GM23248 (cell line): ENCODE measurements around the gene XXYLT1. TPM values are rescaled to one million over a fixed set of nuclear protein-coding genes. Genes with fewer than 3 reads are reported as not detected.

Experiments used
- DNase-seq: peaks from one replicate; pipeline ENCODE4 v3.0.0-alpha.2; 2015
- H2AFZ ChIP-seq: fragments of 200-600 bp; sonication (generic); 2 replicates; pipeline ENCODE4 v1.6.1; 2016; ENCODE audit warnings: antibody characterized with exemption
- H3F3A ChIP-seq: fragments of 200-600 bp; sonication (generic); 2 replicates; pipeline ENCODE4 v1.6.1; 2016; ENCODE audit warnings: mild to moderate bottlenecking, antibody characterized with exemption, mixed run types; ENCODE audit not compliant: insufficient read depth
- H3K27ac ChIP-seq: fragments of 200-600 bp; sonication (generic); 2 replicates; pipeline ENCODE4 v1.5.1; 2016; ENCODE audit warnings: mild to moderate bottlenecking
- H3K27me3 ChIP-seq: fragments of 200-600 bp; sonication (generic); replicated peaks from 2 replicates; pipeline ENCODE4 v1.6.1; 2016; ENCODE audit warnings: mild to moderate bottlenecking; ENCODE audit not compliant: insufficient read depth
- H3K36me3 ChIP-seq: fragments of 200-600 bp; sonication (generic); 2 replicates; pipeline ENCODE4 v1.6.1; 2016; ENCODE audit warnings: low read depth, mild to moderate bottlenecking
- H3K4me1 ChIP-seq: fragments of 200-600 bp; sonication (generic); 2 replicates; pipeline ENCODE4 v1.6.1; 2016; ENCODE audit warnings: mild to moderate bottlenecking; ENCODE audit not compliant: insufficient read depth
- H3K4me2 ChIP-seq: fragments of 200-600 bp; sonication (generic); one replicate; pipeline ENCODE4 v1.6.1; 2016; ENCODE audit warnings: mild to moderate bottlenecking; ENCODE audit not compliant: unreplicated experiment
- H3K4me3 ChIP-seq: fragments of 200-600 bp; sonication (generic); 2 replicates; pipeline ENCODE4 v1.5.1; 2016; ENCODE audit warnings: mild to moderate bottlenecking
- H3K79me2 ChIP-seq: fragments of 200-600 bp; sonication (generic); 2 replicates; pipeline ENCODE4 v1.6.1; 2016; ENCODE audit warnings: mild to moderate bottlenecking; ENCODE audit not compliant: insufficient read depth
- H3K9ac ChIP-seq: fragments of 200-600 bp; sonication (generic); 2 replicates; pipeline ENCODE4 v1.6.1; 2016; ENCODE audit warnings: mild to moderate bottlenecking
- H3K9me2 ChIP-seq: fragments of 200-600 bp; sonication (generic); 2 replicates; pipeline ENCODE4 v1.6.1; 2016; ENCODE audit warnings: mixed run types, mild to moderate bottlenecking, moderate library complexity; ENCODE audit not compliant: insufficient read depth
- H3K9me3 ChIP-seq: fragments of 200-600 bp; sonication (generic); one replicate; pipeline ENCODE4 v1.6.1; 2017; ENCODE audit warnings: low read depth
- H4K20me1 ChIP-seq: fragments of 200-600 bp; sonication (generic); 2 replicates; pipeline ENCODE4 v1.6.0; 2016; ENCODE audit not compliant: insufficient read depth
- EZH2 ChIP-seq: fragments of 200-600 bp; sonication (generic); IDR thresholded peaks from 2 replicates; pipeline ENCODE4 v1.6.1; 2018; ENCODE audit warnings: antibody characterized with exemption, mild to moderate bottlenecking; ENCODE audit not compliant: insufficient read depth, poor library complexity, severe bottlenecking
- EZH2phosphoT487 ChIP-seq: fragments of 200-600 bp; sonication (generic); IDR thresholded peaks from 2 replicates; pipeline ENCODE4 v1.6.1; 2018; ENCODE audit warnings: antibody characterized with exemption, moderate library complexity, mild to moderate bottlenecking, low read depth; ENCODE audit not compliant: insufficient read depth
- WGBS, 2 experiments: methylation state at CpG; one replicate each; pipeline ENCODE4 v1.1.6; 2015 to 2017; ENCODE audit warnings: low lambda C conversion rate in 2 of 2, low coverage in 1 of 2; ENCODE audit errors: missing lambda C conversion rate in 2 of 2; 5-methylcytosine and 5-hydroxymethylcytosine counted together
- in situ Hi-C: fragments of 300-500 bp; cut with MboI; formaldehyde crosslinking; loops from 2 replicates; pipeline ENCODE4 v1.15.0; 2020
- polyA plus RNA-seq: library from polyadenylated mRNA; unstranded; fragments of >200 nt; fragmentation: Nextera tagmentation; extraction: Ambion mirVana; gene quantifications from 2 replicates; pipeline ENCODE4 v1.2.1, GENCODE V29; 2016
- total RNA-seq: library from RNA; depleted of rRNA; stranded (reverse); fragments of >200 nt; shearing (Covaris generic); gene quantifications from 2 replicates; pipeline ENCODE4 v1.2.3, GENCODE V29; 2014

Gene XXYLT1
- total and polyA plus RNA-seq, 2 experiments from 2014 or later = 22.8 to 44.7 TPM

DNA sequence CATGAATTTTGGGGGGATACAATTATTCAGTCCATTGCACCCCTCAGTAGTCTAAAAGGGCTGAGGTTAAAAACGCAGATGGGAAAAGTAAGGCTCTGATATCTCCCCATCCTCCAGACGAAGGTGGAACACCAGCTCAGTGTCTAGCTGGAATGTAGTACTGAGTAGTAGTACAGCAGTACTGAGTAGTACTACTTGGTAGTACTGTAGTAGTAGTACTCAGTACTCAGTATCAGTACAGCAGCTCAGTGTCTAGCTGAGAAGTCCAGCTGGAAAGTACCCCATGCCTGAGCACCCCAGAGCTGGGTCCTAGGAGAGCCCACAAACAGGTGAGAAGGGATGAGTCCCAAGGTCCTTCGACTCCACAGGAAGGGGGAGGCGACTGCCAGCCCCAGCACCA, 148.7 kb downstream of the XXYLT1 start:
- no peak for TF ChIP-seq EZH2
- TF ChIP-seq EZH2phosphoT487 = no peak
- no peaks in the 10 kb centered on the region for H3K27me3 ChIP-seq
- H3F3A ChIP-seq = no peaks in the 10 kb centered on the region
- H3K4me3 ChIP-seq = no peak overlapping the region
- DNase-seq = no peak
- no peaks in the 10 kb centered on the region for H4K20me1 ChIP-seq
- H3K9me2 ChIP-seq = no peaks in the 10 kb centered on the region
- no peak overlapping the region for H2AFZ ChIP-seq
- in situ Hi-C loops = loop anchor here (25.0 kb wide), 1 partner anchor 390 kb away; no protein-coding TSS in a partner anchor
- H3K79me2 ChIP-seq = no peaks in the 10 kb centered on the region
- H3K9ac ChIP-seq = no peak overlapping the region
- no peak overlapping the region for H3K27ac ChIP-seq
- no peaks in the 10 kb centered on the region for H3K36me3 ChIP-seq
- H3K9me3 ChIP-seq = no peaks in the 10 kb centered on the region
- no peaks in the 10 kb centered on the region for H3K4me1 ChIP-seq
- WGBS, 2 experiments = 94 to 96% methylated on average over 4 of the region's 4 CpGs
- no peak overlapping the region for H3K4me2 ChIP-seq

DNA sequence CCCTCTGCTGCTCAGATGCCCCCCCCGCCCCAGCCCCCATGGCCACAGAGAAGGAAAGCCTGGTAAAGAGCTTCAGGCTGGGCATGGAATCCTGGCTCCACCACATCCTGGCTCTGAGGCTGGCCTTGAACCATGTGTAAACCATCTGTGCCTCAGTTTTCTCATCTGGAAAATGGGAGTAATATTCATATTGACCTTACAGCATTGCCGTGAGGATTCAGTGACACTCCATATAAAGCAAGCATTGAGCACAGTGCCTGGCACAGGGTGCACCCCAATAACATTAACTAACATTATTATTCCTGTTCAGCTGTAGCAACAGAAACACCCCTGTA, 150.7 kb downstream of the XXYLT1 start:
- Histone ChIP-seq H4K20me1 (no peaks in the 10 kb centered on the region), H3K4me2 (no peak overlapping the region), H3K36me3 (no peaks in the 10 kb centered on the region), H3K27me3 (no peaks in the 10 kb centered on the region), H3K9ac (no peak overlapping the region), H2AFZ (no peak overlapping the region), H3K79me2 (no peaks in the 10 kb centered on the region), H3K9me2 (no peaks in the 10 kb centered on the region), H3F3A (no peaks in the 10 kb centered on the region), H3K9me3 (no peaks in the 10 kb centered on the region), H3K4me3 (no peak overlapping the region), H3K4me1 (no peaks in the 10 kb centered on the region), H3K27ac (no peak overlapping the region)
- no peak for DNase-seq
- in situ Hi-C loops = loop anchor here (25.0 kb wide), 1 partner anchor 392 kb away; no protein-coding TSS in a partner anchor
- TF ChIP-seq EZH2phosphoT487 (no peak), EZH2 (no peak)
- 93 to 98% methylated on average over 2 of the region's 2 CpGs for WGBS, 2 experiments

DNA sequence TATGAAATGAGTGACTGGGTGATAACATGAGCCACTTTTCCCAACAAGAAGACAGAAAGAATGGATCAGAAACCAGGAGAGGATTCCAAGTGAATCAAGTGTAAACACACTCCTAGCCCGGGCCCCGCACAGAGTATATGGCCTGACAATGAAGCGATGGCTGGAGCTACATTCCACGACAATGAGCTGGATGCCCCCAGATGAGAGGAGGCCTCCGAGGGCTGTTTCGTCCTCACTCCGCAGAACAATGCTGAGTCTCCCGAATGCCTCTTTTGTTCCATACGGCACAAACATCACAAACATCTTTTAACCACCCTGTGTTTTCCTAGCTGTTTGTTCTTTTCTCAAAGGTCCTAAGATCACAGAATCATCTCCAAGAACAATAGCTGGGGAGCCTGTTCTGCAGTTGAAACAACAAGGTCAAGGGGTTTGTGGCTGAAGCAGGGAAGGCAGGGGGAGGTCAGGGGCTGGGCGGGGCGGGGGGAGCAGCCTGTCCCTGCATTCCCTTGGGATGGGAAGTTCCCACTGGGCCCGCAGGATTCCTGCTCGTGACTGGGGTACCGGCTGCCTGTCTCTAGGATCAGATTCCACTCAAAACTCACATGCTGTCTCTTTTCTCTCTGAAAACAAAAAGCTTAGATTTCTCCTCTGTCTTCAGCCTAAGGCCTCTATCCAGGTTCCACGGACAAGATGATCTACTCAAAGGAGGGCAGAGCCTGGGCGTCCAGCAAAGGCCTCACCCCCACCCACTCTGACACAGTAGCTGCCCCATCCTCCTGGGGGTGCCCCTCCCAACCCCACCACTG, 151.3 kb downstream of the XXYLT1 start:
- no peak overlapping the region for H3K9ac ChIP-seq
- H3K4me3 ChIP-seq = no peak overlapping the region
- no peaks in the 10 kb centered on the region for H3K79me2 ChIP-seq
- in situ Hi-C loops = loop anchor here (25.0 kb wide), 1 partner anchor 393 kb away; no protein-coding TSS in a partner anchor
- H3K27me3 ChIP-seq = no peaks in the 10 kb centered on the region
- H2AFZ ChIP-seq = no peak overlapping the region
- DNase-seq = no peak
- no peaks in the 10 kb centered on the region for H3K9me2 ChIP-seq
- no peaks in the 10 kb centered on the region for H3K36me3 ChIP-seq
- H3K4me1 ChIP-seq = no peaks in the 10 kb centered on the region
- no peak overlapping the region for H3K4me2 ChIP-seq
- H4K20me1 ChIP-seq = no peaks in the 10 kb centered on the region
- H3F3A ChIP-seq = no peaks in the 10 kb centered on the region
- H3K9me3 ChIP-seq = no peaks in the 10 kb centered on the region
- H3K27ac ChIP-seq = no peak overlapping the region
- TF ChIP-seq EZH2 (no peak), EZH2phosphoT487 (no peak)
- 90% methylated on average over 15 to 16 of the region's 16 CpGs for WGBS, 2 experiments

DNA sequence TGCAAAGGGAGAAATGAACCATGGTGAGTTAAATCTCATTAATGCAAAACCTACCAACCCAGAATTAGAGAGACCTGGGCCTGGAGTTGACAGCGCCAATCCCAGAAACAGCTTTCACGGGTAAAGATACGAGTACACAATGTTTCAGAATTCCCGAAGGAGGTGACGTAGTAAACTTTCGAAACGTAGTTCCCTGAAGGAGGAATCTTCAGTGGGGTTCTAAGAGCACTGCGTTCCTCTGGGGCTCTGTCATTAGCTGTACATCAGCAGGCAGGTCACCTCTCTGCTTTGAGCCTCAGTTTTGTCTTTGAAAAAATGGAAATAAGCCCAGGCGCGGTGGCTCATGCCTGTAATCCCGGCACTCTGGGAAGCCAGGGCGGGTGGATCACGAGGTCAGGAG, 152.3 kb downstream of the XXYLT1 start:
- WGBS, 2 experiments = 93% methylated on average over 12 to 13 of the region's 13 CpGs

More for the DNA sequence above, 152.3 kb downstream of the XXYLT1 start:
- Histone ChIP-seq H3K27me3 (no peaks in the 10 kb centered on the region), H4K20me1 (no peaks in the 10 kb centered on the region), H3K9ac (no peak overlapping the region), H3K79me2 (no peaks in the 10 kb centered on the region), H3K9me2 (no peaks in the 10 kb centered on the region), H3K4me2 (no peak overlapping the region), H3F3A (no peaks in the 10 kb centered on the region), H3K9me3 (no peaks in the 10 kb centered on the region), H3K4me3 (no peak overlapping the region), H3K27ac (no peak overlapping the region), H2AFZ (no peak overlapping the region), H3K4me1 (no peaks in the 10 kb centered on the region), H3K36me3 (no peaks in the 10 kb centered on the region)
- TF ChIP-seq EZH2 (no peak), EZH2phosphoT487 (no peak)
- no peak for DNase-seq
- in situ Hi-C loops = loop anchor here (25.0 kb wide), 1 partner anchor 394 kb away; no protein-coding TSS in a partner anchor
